ENCODE data around the gene GP9. TPM values are rescaled to one million over a fixed set of nuclear protein-coding genes. Genes with fewer than 3 reads are reported as not detected.

Gene GP9
- polyA plus RNA-seq, 1 of the 3 experiments (the other 2 are of a cell fraction), result not detected

GRCh38 chr3:129046037-129046731, 14.4 kb upstream of the GP9 start (continued):
- no peak for TF ChIP-seq CTCF (IDR thresholded peaks at IDR 0.05)
- TF ChIP-seq RXRA (IDR thresholded peaks at IDR 0.05; ENCODE audit: borderline replicate concordance, low read depth), result no peak

- Histone ChIP-seq H2AFZ (ENCODE audit: low read depth) (no peak overlapping the region), H3K27me3 (ENCODE audit: insufficient read depth) (peaks cover 3% of the 10 kb centered on the region; the same call in 1 of the 2 replicates), H3K9me2 (no peaks in the 10 kb centered on the region), H3K36me3 (replicated peaks in 1 of 2; ENCODE audit: control insufficient read depth in 1 of 2, insufficient read depth in 2 of 2, low read length in 1 of 2) (no peaks in the 10 kb centered on the region), H3F3A (replicated peaks; ENCODE audit: insufficient read depth) (no peaks in the 10 kb centered on the region), H3K9ac (no peak overlapping the region), H3K79me2 (ENCODE audit: insufficient read depth) (no peaks in the 10 kb centered on the region), H3K4me3 (ENCODE audit: low read depth in 2 of 2, low read length in 1 of 2) (no peak overlapping the region), H3K4me1 (ENCODE audit: control insufficient read depth in 1 of 2, insufficient read depth in 2 of 2, low read depth in 1 of 2, low read length in 1 of 2) (peaks cover 0 to 2% of the 10 kb centered on the region in 2 experiments; a peak in 1 of 4 replicates), H3K27ac (ENCODE audit: low read depth in 2 of 2, low read length in 1 of 2) (no peak overlapping the region), H3K4me2 (no peak overlapping the region), H3K9me3 (0 out of 2 replicates have a peak, but pooled peaks cover 3% of the 10 kb centered on the region), H4K20me1 (ENCODE audit: insufficient read depth) (no peaks in the 10 kb centered on the region)
- ChIA-PET POLR2A (no interaction called here), CTCF (interaction anchor here (1.0 to 1.5 kb wide), 2 partner anchors 10 to 77 kb away, joined by 4 to 5 read pairs; no protein-coding TSS in a partner anchor)
- TF ChIP-seq USF1 (IDR thresholded peaks at IDR 0.05; ENCODE audit: borderline replicate concordance, low read depth) (no peak), EZH2phosphoT487 (IDR thresholded peaks at IDR 0.05; ENCODE audit: borderline replicate concordance, low read depth) (no peak), IRF3 (IDR thresholded peaks at IDR 0.05; ENCODE audit: low read depth, low read length) (no peak), RCOR1 (IDR thresholded peaks at IDR 0.05; ENCODE audit: low read length) (no peak), FOXM1 (IDR thresholded peaks at IDR 0.05; ENCODE audit: low read depth) (no peak), EP300 (IDR thresholded peaks at IDR 0.05; ENCODE audit: borderline replicate concordance in 1 of 2, low read depth in 1 of 2, low read length in 1 of 2) (no peak), RFX5 (IDR thresholded peaks at IDR 0.05; ENCODE audit: low read length) (no peak), YY1 (IDR thresholded peaks at IDR 0.05; ENCODE audit: low read depth) (no peak), REST (IDR thresholded peaks at IDR 0.05; ENCODE audit: low read depth, low read length) (no peak), FOXJ3 (CRISPR knock-in tag; IDR thresholded peaks at IDR 0.05) (no peak), CTCF (IDR thresholded peaks at IDR 0.05) (no peak)
- no peak for DNase-seq
- WGBS (ENCODE audit: low lambda C conversion rate), result 88% methylated on average over 11 of the region's 46 CpGs
Measured at GRCh38 chr3:129046732-129047552, 13.6 kb upstream of the GP9 start.
